SK-N-SH (cell line): ENCODE results near the gene TRIM27. TPM values are rescaled to one million over a fixed set of nuclear protein-coding genes. Genes with fewer than 3 reads are reported as not detected.

Experiments used
- CTCF ChIA-PET: fragments of 300-600, 350-600 bp; formaldehyde crosslinking; extraction: SDS; loops from one replicate; lab custom pipeline; 2021; lab: Yijun Ruan, JAX
- POLR2A ChIA-PET: fragments of 350-600 bp; sonication (Branson Sonifier 250); formaldehyde crosslinking; extraction: SDS; loops from one replicate; lab custom pipeline; 2020; ENCODE audit warnings: antibody characterized with exemption, inconsistent platforms; lab: Yijun Ruan, JAX
- DNase-seq: peaks from one replicate; pipeline ENCODE4 v3.0.0; 2012
- H2AFZ ChIP-seq: fragments of 200-600 bp; sonication (generic); 2 replicates; pipeline ENCODE4 v1.8.1; 2016; ENCODE audit warnings: antibody characterized with exemption, mild to moderate bottlenecking, low read depth
- H3F3A ChIP-seq: fragments of 200-600 bp; sonication (generic); replicated peaks from 2 replicates; pipeline ENCODE3; 2016; ENCODE audit warnings: antibody characterized with exemption, mild to moderate bottlenecking; ENCODE audit not compliant: insufficient read depth
- H3K27ac ChIP-seq, 2 experiments: fragments of 200-500 bp in 1 of 2; fragments of 200-600 bp in 1 of 2; sonication (Bioruptor generic) in 1 of 2; sonication (generic), shearing (Covaris generic) in 1 of 2; 2 replicates each; pipeline versions ENCODE4 v1.5.1 to v1.6.1; 2014 to 2016; ENCODE audit warnings: low read depth in 2 of 2, inconsistent platforms in 1 of 2, low read length in 1 of 2, mild to moderate bottlenecking in 1 of 2, mixed read lengths in 1 of 2
- H3K27me3 ChIP-seq: fragments of 200-600 bp; sonication (generic), shearing (Covaris generic); 2 replicates; pipeline ENCODE4 v1.6.1; 2016; ENCODE audit warnings: mixed run types; ENCODE audit not compliant: insufficient read depth
- H3K36me3 ChIP-seq, 2 experiments: fragments of 200-500 bp in 1 of 2; fragments of 200-600 bp in 1 of 2; sonication (Bioruptor generic) in 1 of 2; sonication (generic) in 1 of 2; replicated peaks in 1 of 2; 2 replicates each; pipeline versions ENCODE3 to v1.5.1; 2014 to 2016; ENCODE audit warnings: low read length in 1 of 2, mild to moderate bottlenecking in 1 of 2; ENCODE audit not compliant: insufficient read depth in 2 of 2, control insufficient read depth in 1 of 2
- H3K4me1 ChIP-seq, 2 experiments: fragments of 200-500 bp in 1 of 2; fragments of 200-600 bp in 1 of 2; sonication (Bioruptor generic) in 1 of 2; sonication (generic), shearing (Covaris generic) in 1 of 2; 2 replicates each; pipeline versions ENCODE4 v1.5.1 to v1.6.1; 2014 to 2016; ENCODE audit warnings: low read depth in 1 of 2, low read length in 1 of 2, mixed run types in 1 of 2; ENCODE audit not compliant: insufficient read depth in 2 of 2, control insufficient read depth in 1 of 2
- H3K4me2 ChIP-seq: fragments of 200-600 bp; sonication (generic), shearing (Covaris generic); 2 replicates; pipeline ENCODE4 v1.6.1; 2017; ENCODE audit warnings: mixed run types
- H3K4me3 ChIP-seq, 2 experiments: fragments of 200-500 bp in 1 of 2; fragments of 200-600 bp in 1 of 2; sonication (Bioruptor generic) in 1 of 2; sonication (generic), shearing (Covaris generic) in 1 of 2; 2 replicates each; pipeline versions ENCODE4 v1.5.1 to v1.8.1; 2014 to 2016; ENCODE audit warnings: low read depth in 2 of 2, inconsistent platforms in 1 of 2, low read length in 1 of 2, mild to moderate bottlenecking in 1 of 2, mixed read lengths in 1 of 2, moderate library complexity in 1 of 2
- H3K79me2 ChIP-seq: fragments of 200-600 bp; sonication (generic); 2 replicates; pipeline ENCODE4 v1.8.1; 2017; ENCODE audit warnings: mild to moderate bottlenecking; ENCODE audit not compliant: insufficient read depth
- H3K9ac ChIP-seq: fragments of 200-600 bp; sonication (generic); 2 replicates; pipeline ENCODE4 v1.6.1; 2017; ENCODE audit warnings: mixed run types
- H3K9me2 ChIP-seq: fragments of 200-600 bp; sonication (generic); 2 replicates; pipeline ENCODE4 v1.6.1; 2017; ENCODE audit warnings: mixed run types
- H3K9me3 ChIP-seq: fragments of 200-600 bp; sonication (generic); 2 replicates; pipeline ENCODE4 v1.6.1; 2017; ENCODE audit warnings: mixed run types, mild to moderate bottlenecking, moderate library complexity
- H4K20me1 ChIP-seq: fragments of 200-600 bp; sonication (generic); 2 replicates; pipeline ENCODE4 v1.6.1; 2017; ENCODE audit warnings: mild to moderate bottlenecking, mixed run types; ENCODE audit not compliant: insufficient read depth
- CTCF ChIP-seq: fragments of 200-600 bp; sonication (generic); IDR thresholded peaks from 2 replicates; pipeline ENCODE4 v1.6.1; 2017; ENCODE audit warnings: antibody characterized with exemption, mild to moderate bottlenecking, moderate library complexity
- ELF1 ChIP-seq: IDR thresholded peaks from 2 replicates; pipeline ENCODE4 v1.4.0; 2012
- GABPA ChIP-seq: IDR thresholded peaks from 2 replicates; pipeline ENCODE4 v1.4.0; 2012; ENCODE audit warnings: low read depth, mild to moderate bottlenecking
- GATA2 ChIP-seq: sonication (generic); formaldehyde crosslinking; IDR thresholded peaks from 2 replicates; pipeline ENCODE4 v1.5.0; 2020; ENCODE audit warnings: mild to moderate bottlenecking, missing genetic modification reagents
- MXI1 ChIP-seq: IDR thresholded peaks from 2 replicates; pipeline ENCODE4 v1.6.1; 2012; ENCODE audit warnings: mild to moderate bottlenecking, low read depth, low read length, improper control_type of control experiment
- RFX5 ChIP-seq: IDR thresholded peaks from 2 replicates; pipeline ENCODE4 v1.6.1; 2012; ENCODE audit warnings: mild to moderate bottlenecking, improper control_type of control experiment, low read length
- USF1 ChIP-seq: IDR thresholded peaks from 2 replicates; pipeline ENCODE4 v1.4.0; 2012; ENCODE audit warnings: low read depth, borderline replicate concordance
- WGBS: methylation state at CpG from one replicate; pipeline ENCODE4 v1.1.6; 2017; ENCODE audit warnings: low lambda C conversion rate; 5-methylcytosine and 5-hydroxymethylcytosine counted together
- polyA plus RNA-seq, 3 experiments: library from polyadenylated mRNA; depleted of rRNA; stranded (reverse); fragments of >200 nt; gene quantifications; 2 replicates each; pipeline ENCODE4 v1.2.3, GENCODE V29; 2012
- TF ChIP-seq, protein P1 (sequence below): IDR thresholded peaks from 2 replicates; pipeline ENCODE4 v1.6.1; 2012; ENCODE audit warnings: mild to moderate bottlenecking, low read depth, low read length, moderate library complexity

Gene TRIM27
- polyA plus RNA-seq, 1 of the 3 experiments (the other 2 are of a cell fraction), result 43.8 TPM

- POLR2A ChIA-PET, result interaction anchor here (0.8 to 3.2 kb wide), 6 partner anchors 8 to 56 kb away, joined by 3 to 18 read pairs (median 4); no protein-coding TSS in a partner anchor
- Histone ChIP-seq H3K4me1 (peaks cover 6 to 13% of the 10 kb centered on the region in 2 experiments; a peak in 2 of 4 replicates), H3K9me2 (no peaks in the 10 kb centered on the region), H3K9ac (peak overlapping the region; percentile 97), H3K27ac (peak overlapping the region; percentile 80 to 93; a peak in 3 of 4 replicates), H3K4me2 (peak overlapping the region; percentile 98), H3F3A (peaks cover 17% of the 10 kb centered on the region), H3K36me3 (peaks cover 34 to 46% of the 10 kb centered on the region in 2 experiments), H3K27me3 (no peaks in the 10 kb centered on the region), H3K9me3 (no peaks in the 10 kb centered on the region), H3K4me3 (peak overlapping the region; percentile 97), H3K79me2 (peaks cover 62% of the 10 kb centered on the region), H4K20me1 (peaks cover 26% of the 10 kb centered on the region), H2AFZ (peak overlapping the region; percentile 98)
- no peak for DNase-seq
- CTCF ChIA-PET, result interaction anchor here (0.6 to 2.2 kb wide), 10 partner anchors 10 to 1531 kb away, joined by 3 to 12 read pairs (median 4); no protein-coding TSS in a partner anchor
- TF ChIP-seq GATA2 (CRISPR knock-in tag), result no peak
- TF ChIP-seq CTCF, result no peak
- no peak for TF ChIP-seq MXI1
- no peak for TF ChIP-seq ELF1
- TF ChIP-seq, protein P1, sequence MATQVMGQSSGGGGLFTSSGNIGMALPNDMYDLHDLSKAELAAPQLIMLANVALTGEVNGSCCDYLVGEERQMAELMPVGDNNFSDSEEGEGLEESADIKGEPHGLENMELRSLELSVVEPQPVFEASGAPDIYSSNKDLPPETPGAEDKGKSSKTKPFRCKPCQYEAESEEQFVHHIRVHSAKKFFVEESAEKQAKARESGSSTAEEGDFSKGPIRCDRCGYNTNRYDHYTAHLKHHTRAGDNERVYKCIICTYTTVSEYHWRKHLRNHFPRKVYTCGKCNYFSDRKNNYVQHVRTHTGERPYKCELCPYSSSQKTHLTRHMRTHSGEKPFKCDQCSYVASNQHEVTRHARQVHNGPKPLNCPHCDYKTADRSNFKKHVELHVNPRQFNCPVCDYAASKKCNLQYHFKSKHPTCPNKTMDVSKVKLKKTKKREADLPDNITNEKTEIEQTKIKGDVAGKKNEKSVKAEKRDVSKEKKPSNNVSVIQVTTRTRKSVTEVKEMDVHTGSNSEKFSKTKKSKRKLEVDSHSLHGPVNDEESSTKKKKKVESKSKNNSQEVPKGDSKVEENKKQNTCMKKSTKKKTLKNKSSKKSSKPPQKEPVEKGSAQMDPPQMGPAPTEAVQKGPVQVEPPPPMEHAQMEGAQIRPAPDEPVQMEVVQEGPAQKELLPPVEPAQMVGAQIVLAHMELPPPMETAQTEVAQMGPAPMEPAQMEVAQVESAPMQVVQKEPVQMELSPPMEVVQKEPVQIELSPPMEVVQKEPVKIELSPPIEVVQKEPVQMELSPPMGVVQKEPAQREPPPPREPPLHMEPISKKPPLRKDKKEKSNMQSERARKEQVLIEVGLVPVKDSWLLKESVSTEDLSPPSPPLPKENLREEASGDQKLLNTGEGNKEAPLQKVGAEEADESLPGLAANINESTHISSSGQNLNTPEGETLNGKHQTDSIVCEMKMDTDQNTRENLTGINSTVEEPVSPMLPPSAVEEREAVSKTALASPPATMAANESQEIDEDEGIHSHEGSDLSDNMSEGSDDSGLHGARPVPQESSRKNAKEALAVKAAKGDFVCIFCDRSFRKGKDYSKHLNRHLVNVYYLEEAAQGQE, result no peak
- TF ChIP-seq USF1, result peak; percentile 57; the same call in 1 of the 2 replicates
- TF ChIP-seq GABPA, result no peak
- no peak for TF ChIP-seq RFX5
- WGBS, result 35% methylated on average over 10 of the region's 10 CpGs
Measured at GRCh38 chr6:28922004-28922820, 1.6 kb downstream of the TRIM27 start.
